GM19035 (cell line): ENCODE data around the gene FGF19.

Experiments used
- ATAC-seq: cut with Tn5 transposase; IDR thresholded peaks from one replicate; pipeline ENCODE4 v1.9.1; 2021; ENCODE audit not compliant: unreplicated experiment

The FGF19 gene

GRCh38 chr11:69657456-69657910, 46.3 kb downstream of the FGF19 start:
- no peak for ATAC-seq

GRCh38 chr11:69656536-69657455, 47.0 kb downstream of the FGF19 start:
- ATAC-seq, result no peak

DNA sequence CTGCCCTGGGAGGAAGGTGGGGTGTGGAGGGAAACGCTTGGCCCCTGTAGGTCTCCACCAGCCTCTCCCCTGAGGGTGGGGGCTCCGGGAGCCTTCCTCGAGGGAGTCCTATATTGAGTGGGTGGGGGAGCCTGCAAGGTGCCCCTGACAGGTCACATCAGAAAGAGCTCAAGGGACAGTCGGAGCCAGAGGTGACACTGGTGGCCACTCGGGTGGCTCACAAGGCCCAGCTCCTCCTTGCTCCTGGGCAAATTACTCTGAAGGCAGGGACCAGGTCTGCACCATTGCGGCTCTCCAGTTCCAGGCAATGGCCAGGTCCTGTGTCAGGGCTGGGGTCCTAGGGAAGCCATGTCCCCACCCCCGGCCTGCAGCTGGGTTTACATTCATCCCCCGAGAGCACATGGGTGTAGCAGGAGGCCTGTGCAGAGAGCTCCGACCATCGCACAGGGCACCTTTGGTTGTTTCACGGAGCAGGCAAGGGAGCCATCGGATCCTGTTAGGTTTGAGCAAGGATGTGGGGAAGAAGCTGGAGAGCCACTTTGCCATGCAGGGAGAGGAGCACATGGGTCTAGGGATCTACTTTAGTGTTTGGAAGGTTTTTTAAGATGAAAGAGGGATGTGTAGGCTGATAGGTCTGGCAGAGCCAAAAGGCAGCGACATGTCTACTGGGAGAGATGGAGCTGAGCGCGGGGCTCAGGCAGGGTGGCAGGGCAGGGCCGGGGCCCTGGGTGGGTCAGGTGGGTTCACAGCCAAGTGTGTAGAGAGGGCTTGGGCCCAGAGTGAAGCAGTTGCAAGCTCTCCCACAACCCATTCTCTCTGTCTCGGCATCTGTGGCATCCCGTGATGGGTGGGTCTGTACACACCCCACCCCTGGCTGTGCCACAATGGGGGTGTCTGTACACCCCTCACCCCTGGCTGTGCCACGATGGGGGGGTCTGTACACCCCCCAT, 48.1 kb downstream of the FGF19 start:
- no peak for ATAC-seq

DNA sequence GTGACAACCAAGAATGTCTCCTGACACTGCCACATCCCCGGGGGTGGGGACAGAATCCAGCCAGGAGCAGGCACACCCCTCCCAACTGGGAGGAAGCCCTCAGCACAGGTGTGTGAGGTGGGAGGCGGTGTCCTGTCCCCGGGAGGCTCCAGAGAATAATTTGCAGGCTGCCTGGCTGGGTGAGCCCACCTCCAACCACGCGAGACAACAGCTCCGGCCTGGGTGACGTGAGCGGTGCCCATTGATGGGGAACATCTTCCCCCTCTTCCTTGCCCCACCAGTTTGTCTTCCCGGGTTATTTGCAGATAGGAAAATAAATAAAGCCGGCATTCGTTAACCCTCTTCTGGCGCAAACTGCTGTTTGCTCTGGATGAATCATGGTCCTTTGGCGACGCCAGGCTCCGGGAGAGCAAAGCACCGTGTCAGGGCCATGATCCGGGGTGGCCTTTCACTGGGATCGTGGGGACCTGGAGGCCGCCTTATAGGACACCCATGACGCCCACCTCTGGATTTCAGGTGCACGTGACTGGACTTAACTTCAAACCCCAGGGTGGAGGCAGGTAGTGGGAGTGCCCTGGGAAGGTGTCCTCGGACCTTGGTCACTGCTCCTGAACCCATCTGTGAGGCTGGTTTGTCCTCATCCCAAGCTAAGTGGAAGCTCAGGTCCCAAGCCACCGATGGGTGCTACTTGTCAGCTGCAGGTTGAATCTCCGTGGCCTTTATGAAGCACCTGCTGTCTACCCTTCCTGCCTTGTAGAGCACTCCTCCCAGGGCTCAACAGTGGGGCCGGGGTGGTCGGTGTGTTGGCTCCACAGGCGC, 49.0 kb downstream of the FGF19 start:
- no peak for ATAC-seq

GRCh38 chr11:69654001-69654659, 49.7 kb downstream of the FGF19 start:
- no peak for ATAC-seq

DNA sequence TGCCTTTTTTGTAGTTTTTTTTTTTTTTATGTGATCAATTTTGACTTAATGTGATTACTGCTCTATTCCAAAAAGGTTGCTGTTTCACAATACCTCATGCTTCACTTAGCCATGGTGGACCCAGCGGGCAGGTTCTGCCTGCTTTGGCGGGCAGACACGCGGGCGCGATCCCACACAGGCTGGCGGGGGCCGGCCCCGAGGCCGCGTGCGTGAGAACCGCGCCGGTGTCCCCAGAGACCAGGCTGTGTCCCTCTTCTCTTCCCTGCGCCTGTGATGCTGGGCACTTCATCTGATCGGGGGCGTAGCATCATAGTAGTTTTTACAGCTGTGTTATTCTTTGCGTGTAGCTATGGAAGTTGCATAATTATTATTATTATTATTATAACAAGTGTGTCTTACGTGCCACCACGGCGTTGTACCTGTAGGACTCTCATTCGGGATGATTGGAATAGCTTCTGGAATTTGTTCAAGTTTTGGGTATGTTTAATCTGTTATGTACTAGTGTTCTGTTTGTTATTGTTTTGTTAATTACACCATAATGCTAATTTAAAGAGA, 50.3 kb downstream of the FGF19 start:
- no peak for ATAC-seq

- ATAC-seq, result no peak
These were observed 50.8 kb downstream of the FGF19 start for GRCh38 chr11:69652999-69653398.

GRCh38 chr11:69651834-69652620, 51.8 kb downstream of the FGF19 start:
- ATAC-seq, result no peak

GRCh38 chr11:69650832-69651344, 52.9 kb downstream of the FGF19 start:
- ATAC-seq, result no peak

DNA sequence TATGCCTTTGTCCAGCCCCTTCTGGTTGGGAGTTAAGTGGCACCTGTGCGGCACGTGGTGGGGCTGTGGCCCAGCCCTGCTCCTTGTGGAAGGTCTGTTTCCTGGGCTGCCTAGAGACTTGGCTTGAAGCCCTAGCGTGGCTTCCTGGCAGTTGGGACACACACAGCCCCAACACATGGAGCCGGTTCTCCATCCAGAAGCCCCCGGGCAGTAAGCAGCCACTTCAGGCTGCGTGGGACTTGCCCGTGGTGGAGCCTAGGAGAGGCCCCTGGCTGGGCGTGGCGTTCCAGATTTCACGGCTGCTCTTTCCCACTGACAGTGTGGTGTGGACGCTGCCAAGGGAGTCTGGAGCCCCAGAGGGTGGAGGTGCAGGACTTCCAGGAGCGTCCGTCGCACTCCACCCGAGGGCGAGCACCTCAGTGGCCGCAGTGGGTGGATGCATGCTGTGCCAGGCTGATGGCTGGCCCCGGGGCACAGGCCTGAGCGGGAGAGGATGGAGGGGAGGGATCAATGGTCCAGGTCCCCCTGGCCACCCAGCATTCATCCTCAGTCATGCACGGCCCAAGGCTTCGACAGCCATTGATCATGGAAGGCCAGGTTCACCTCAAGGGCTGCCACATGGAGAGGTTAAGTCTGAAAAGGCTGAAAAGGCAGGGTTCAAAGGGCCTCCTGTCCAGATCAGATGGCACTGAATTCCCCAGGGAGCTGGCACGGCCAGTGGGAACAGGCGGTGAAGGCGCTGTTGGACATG, 53.6 kb downstream of the FGF19 start:
- ATAC-seq, result no peak

GRCh38 chr11:69649576-69649900, 54.3 kb downstream of the FGF19 start:
- no peak for ATAC-seq

- ATAC-seq, result no peak
These were observed 54.9 kb downstream of the FGF19 start for GRCh38 chr11:69648679-69649575.
